A549 (cell line): Measurements from ENCODE around the gene SORCS2.

Experiments used
- BHLHE40 ChIP-seq: IDR thresholded peaks from 2 replicates; pipeline ENCODE4 v1.6.1; 2012; ENCODE audit warnings: low read depth, low read length, inconsistent platforms
- CEBPB ChIP-seq, 2 experiments: fragments of >200 bp in 1 of 2; sonication (Bioruptor Twin) in 1 of 2; formaldehyde crosslinking in 1 of 2; IDR thresholded peaks; 2 replicates each; pipeline ENCODE4 v1.6.1; 2012 to 2016
- EP300 ChIP-seq, 2 experiments: fragments of >200 bp; sonication (Bioruptor Twin); formaldehyde crosslinking; IDR thresholded peaks; 2 replicates in 1 of 2; 3 replicates in 1 of 2; pipeline ENCODE4 v1.6.1; 2016 to 2017
- JUN ChIP-seq, 2 experiments: fragments of >200 bp; sonication (Bioruptor Twin); formaldehyde crosslinking; IDR thresholded peaks; 2 replicates in 1 of 2; 3 replicates in 1 of 2; pipeline ENCODE4 v1.6.1; 2016 to 2017
- NR3C1 ChIP-seq: fragments of >200 bp; sonication (Bioruptor Twin); formaldehyde crosslinking; IDR thresholded peaks from 3 replicates; pipeline ENCODE4 v1.6.1; 2017
- POLR2A ChIP-seq: IDR thresholded peaks from 2 replicates; pipeline ENCODE4 v1.6.1; 2012; ENCODE audit warnings: mild to moderate bottlenecking, low read length
- POLR2AphosphoS2 ChIP-seq: conservative IDR thresholded peaks from 2 replicates; pipeline ENCODE4 v1.6.1; 2012; ENCODE audit warnings: low read length, improper control_type of control experiment, inconsistent platforms
- RCOR1 ChIP-seq: fragments of 150-350 bp; IDR thresholded peaks from 2 replicates; pipeline ENCODE4 v1.6.1; 2014; ENCODE audit warnings: antibody characterized with exemption, low read length, low read depth
- TF ChIP-seq, protein P1 (sequence below): fragments of 150-350 bp; IDR thresholded peaks from 2 replicates; pipeline ENCODE4 v1.6.1; 2014; ENCODE audit warnings: low read depth, mild to moderate bottlenecking, low read length
- TF ChIP-seq, protein P2 (sequence below): fragments of >200 bp; sonication (Bioruptor Twin); formaldehyde crosslinking; IDR thresholded peaks from 3 replicates; pipeline ENCODE4 v1.5.1; 2016
- TF ChIP-seq, protein P3 (sequence below): fragments of 200-600 bp; sonication (generic); IDR thresholded peaks from 2 replicates; pipeline ENCODE4 v1.6.1; 2016; ENCODE audit warnings: antibody characterized with exemption, mild to moderate bottlenecking, moderate library complexity
- TF ChIP-seq, protein P4 (sequence below): IDR thresholded peaks from 2 replicates; pipeline ENCODE4 v1.6.1; 2012

DNA sequence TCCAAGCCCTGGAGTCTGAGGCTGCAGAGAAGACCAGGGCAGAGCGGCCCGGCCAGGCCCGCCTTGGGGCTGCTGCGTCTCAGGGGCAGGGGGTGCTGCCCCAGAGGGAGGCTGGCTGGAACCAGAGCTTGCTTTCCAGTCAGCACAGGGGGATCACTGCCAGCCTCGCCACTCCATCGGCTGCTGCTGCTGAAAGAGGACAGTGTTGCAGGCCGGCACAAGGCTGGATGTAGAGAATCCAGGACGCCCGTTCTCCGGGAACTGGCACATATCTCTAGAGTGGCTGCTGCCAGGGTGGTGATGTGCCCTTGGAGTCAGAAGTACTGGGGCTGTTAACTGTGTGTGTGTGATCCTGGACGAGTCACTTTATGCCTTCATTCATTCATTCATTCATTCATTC is 31.9 kb upstream of the SORCS2 start:
- TF ChIP-seq, protein P1, sequence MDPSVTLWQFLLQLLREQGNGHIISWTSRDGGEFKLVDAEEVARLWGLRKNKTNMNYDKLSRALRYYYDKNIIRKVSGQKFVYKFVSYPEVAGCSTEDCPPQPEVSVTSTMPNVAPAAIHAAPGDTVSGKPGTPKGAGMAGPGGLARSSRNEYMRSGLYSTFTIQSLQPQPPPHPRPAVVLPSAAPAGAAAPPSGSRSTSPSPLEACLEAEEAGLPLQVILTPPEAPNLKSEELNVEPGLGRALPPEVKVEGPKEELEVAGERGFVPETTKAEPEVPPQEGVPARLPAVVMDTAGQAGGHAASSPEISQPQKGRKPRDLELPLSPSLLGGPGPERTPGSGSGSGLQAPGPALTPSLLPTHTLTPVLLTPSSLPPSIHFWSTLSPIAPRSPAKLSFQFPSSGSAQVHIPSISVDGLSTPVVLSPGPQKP: no peak
- TF ChIP-seq, protein P2, sequence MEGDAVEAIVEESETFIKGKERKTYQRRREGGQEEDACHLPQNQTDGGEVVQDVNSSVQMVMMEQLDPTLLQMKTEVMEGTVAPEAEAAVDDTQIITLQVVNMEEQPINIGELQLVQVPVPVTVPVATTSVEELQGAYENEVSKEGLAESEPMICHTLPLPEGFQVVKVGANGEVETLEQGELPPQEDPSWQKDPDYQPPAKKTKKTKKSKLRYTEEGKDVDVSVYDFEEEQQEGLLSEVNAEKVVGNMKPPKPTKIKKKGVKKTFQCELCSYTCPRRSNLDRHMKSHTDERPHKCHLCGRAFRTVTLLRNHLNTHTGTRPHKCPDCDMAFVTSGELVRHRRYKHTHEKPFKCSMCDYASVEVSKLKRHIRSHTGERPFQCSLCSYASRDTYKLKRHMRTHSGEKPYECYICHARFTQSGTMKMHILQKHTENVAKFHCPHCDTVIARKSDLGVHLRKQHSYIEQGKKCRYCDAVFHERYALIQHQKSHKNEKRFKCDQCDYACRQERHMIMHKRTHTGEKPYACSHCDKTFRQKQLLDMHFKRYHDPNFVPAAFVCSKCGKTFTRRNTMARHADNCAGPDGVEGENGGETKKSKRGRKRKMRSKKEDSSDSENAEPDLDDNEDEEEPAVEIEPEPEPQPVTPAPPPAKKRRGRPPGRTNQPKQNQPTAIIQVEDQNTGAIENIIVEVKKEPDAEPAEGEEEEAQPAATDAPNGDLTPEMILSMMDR: no peak
- TF ChIP-seq POLR2A (no peak), JUN (IDR thresholded peaks at IDR 0.05) (no peak), EP300 (IDR thresholded peaks at IDR 0.05) (no peak), RCOR1 (no peak), CEBPB (IDR thresholded peaks at IDR 0.05) (no peak), NR3C1 (no peak), POLR2AphosphoS2 (no peak), BHLHE40 (no peak)
- TF ChIP-seq, protein P3, sequence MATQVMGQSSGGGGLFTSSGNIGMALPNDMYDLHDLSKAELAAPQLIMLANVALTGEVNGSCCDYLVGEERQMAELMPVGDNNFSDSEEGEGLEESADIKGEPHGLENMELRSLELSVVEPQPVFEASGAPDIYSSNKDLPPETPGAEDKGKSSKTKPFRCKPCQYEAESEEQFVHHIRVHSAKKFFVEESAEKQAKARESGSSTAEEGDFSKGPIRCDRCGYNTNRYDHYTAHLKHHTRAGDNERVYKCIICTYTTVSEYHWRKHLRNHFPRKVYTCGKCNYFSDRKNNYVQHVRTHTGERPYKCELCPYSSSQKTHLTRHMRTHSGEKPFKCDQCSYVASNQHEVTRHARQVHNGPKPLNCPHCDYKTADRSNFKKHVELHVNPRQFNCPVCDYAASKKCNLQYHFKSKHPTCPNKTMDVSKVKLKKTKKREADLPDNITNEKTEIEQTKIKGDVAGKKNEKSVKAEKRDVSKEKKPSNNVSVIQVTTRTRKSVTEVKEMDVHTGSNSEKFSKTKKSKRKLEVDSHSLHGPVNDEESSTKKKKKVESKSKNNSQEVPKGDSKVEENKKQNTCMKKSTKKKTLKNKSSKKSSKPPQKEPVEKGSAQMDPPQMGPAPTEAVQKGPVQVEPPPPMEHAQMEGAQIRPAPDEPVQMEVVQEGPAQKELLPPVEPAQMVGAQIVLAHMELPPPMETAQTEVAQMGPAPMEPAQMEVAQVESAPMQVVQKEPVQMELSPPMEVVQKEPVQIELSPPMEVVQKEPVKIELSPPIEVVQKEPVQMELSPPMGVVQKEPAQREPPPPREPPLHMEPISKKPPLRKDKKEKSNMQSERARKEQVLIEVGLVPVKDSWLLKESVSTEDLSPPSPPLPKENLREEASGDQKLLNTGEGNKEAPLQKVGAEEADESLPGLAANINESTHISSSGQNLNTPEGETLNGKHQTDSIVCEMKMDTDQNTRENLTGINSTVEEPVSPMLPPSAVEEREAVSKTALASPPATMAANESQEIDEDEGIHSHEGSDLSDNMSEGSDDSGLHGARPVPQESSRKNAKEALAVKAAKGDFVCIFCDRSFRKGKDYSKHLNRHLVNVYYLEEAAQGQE: no peak
- TF ChIP-seq, protein P4, sequence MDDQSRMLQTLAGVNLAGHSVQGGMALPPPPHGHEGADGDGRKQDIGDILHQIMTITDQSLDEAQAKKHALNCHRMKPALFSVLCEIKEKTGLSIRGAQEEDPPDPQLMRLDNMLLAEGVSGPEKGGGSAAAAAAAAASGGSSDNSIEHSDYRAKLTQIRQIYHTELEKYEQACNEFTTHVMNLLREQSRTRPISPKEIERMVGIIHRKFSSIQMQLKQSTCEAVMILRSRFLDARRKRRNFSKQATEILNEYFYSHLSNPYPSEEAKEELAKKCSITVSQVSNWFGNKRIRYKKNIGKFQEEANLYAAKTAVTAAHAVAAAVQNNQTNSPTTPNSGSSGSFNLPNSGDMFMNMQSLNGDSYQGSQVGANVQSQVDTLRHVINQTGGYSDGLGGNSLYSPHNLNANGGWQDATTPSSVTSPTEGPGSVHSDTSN: no peak
